ENCODE measurements around the gene HDHD5. TPM values are rescaled to one million over a fixed set of nuclear protein-coding genes. Genes with fewer than 3 reads are reported as not detected.

The HDHD5 gene
- total RNA-seq, 6 experiments from 2014 or later = 15.3 to 23.5 (median 16.8) TPM

DNA sequence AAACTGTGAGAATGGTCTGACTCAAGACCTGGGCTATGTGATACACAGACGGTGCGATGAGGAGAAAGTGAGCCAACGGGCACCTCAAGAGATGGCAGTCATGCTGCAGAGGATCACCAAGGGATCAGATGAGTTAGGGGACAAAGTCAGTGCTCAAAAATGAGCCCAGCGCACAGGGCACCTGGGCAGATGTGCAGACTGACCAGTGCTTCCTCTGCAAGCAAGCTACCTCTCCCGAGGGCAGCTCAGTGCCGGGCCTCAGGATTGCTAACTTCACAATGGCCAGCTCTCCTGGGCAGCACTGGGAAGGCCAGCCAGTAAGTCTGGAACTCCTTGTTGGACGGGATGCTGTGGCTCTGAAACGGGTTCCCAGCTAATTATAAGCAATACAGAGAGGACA, 15.3 kb downstream of the HDHD5 start:
- Mint-ChIP-seq H3K27ac (no peak overlapping the region), H3K27me3 (ENCODE audit: insufficient read depth) (no peaks in the 10 kb centered on the region), H3K4me1 (ENCODE audit: low read depth) (no peaks in the 10 kb centered on the region), H3K9me3 (no peaks in the 10 kb centered on the region), H3K4me3 (no peak overlapping the region), H3K36me3 (ENCODE audit: low read depth) (peaks cover 11% of the 10 kb centered on the region)
- DNase-seq = no peak
- TF ChIP-seq, protein P1, sequence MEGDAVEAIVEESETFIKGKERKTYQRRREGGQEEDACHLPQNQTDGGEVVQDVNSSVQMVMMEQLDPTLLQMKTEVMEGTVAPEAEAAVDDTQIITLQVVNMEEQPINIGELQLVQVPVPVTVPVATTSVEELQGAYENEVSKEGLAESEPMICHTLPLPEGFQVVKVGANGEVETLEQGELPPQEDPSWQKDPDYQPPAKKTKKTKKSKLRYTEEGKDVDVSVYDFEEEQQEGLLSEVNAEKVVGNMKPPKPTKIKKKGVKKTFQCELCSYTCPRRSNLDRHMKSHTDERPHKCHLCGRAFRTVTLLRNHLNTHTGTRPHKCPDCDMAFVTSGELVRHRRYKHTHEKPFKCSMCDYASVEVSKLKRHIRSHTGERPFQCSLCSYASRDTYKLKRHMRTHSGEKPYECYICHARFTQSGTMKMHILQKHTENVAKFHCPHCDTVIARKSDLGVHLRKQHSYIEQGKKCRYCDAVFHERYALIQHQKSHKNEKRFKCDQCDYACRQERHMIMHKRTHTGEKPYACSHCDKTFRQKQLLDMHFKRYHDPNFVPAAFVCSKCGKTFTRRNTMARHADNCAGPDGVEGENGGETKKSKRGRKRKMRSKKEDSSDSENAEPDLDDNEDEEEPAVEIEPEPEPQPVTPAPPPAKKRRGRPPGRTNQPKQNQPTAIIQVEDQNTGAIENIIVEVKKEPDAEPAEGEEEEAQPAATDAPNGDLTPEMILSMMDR (IDR thresholded peaks at IDR 0.05) = no peak

DNA sequence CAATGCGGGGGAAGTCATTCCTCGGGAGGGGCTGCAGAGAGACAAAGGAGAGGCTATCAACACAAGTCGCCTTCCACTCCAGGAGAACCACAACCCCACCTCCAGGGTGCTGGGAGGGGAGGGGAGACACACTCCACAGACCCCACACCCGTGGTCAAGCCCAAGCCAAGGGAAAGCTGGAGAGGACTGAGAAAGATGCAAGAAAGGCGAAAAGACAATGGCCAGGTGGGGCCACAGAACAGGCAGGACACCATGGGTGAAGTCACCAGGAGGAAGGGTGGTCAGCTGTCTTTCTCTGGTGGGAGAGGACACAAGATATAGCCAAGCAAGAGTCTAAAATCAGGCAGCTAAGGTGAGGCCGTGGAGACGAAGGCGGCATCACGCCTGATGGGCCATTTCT, 16.0 kb downstream of the HDHD5 start:
- no peak overlapping the region for H3K27ac Mint-ChIP-seq
- TF ChIP-seq, protein P1 (IDR thresholded peaks at IDR 0.05) = no peak
- H3K4me1 Mint-ChIP-seq (ENCODE audit: low read depth) = no peaks in the 10 kb centered on the region
- H3K36me3 Mint-ChIP-seq (ENCODE audit: low read depth) = peaks cover 15% of the 10 kb centered on the region
- no peaks in the 10 kb centered on the region for H3K9me3 Mint-ChIP-seq
- H3K4me3 Mint-ChIP-seq = no peak overlapping the region
- DNase-seq = no peak
- no peaks in the 10 kb centered on the region for H3K27me3 Mint-ChIP-seq (ENCODE audit: insufficient read depth)

DNA sequence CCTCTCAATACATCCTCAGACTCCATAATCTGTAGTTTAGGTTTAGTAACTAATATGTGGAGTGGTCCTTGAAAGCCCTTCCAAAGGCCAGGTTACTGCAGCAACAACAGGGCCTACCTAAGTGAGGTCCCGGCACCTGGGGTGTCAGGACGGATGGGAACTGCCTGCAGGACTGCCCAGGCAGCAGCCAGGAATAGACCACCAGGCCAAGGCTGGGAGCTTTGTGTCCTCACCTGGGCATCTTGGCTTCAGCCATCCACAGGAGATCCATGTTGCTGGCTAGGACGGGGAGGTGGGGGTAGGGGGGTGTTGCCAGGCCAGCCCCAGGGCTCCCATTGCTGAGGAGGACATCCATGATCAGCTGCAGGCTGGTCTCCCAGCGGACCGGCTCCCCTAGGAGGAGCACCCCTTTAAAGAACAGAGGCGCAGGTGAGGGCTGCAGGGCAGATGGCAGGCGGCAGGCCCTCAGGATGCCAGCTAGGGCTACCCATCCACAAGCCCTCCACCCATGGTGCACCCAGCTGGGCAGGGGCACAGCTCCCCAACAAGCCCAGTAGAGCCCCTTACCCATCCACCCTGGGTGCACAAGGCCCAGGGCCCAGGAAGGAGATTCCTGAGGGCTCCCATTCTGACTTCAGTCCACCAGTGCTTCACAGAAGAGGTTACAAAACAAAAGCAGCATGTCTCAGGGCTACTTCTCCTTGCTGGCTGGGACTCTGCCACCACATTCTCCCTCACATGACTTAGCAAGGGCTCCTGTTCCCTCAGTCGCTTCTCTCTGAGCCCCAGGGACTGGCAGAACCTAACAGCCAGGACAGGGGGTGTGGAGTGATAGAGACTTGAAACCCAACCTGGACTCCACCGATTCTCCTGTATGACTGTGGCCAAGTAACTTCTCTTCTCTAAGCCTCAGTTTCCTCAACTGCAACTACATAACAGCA, 18.0 kb downstream of the HDHD5 start:
- no peak for DNase-seq
- Mint-ChIP-seq H3K27me3 (ENCODE audit: insufficient read depth) (no peaks in the 10 kb centered on the region), H3K36me3 (ENCODE audit: low read depth) (peaks cover 8% of the 10 kb centered on the region), H3K9me3 (no peaks in the 10 kb centered on the region), H3K4me3 (no peak overlapping the region), H3K4me1 (ENCODE audit: low read depth) (no peaks in the 10 kb centered on the region), H3K27ac (no peak overlapping the region)
- TF ChIP-seq, protein P1 (IDR thresholded peaks at IDR 0.05) = no peak

DNA sequence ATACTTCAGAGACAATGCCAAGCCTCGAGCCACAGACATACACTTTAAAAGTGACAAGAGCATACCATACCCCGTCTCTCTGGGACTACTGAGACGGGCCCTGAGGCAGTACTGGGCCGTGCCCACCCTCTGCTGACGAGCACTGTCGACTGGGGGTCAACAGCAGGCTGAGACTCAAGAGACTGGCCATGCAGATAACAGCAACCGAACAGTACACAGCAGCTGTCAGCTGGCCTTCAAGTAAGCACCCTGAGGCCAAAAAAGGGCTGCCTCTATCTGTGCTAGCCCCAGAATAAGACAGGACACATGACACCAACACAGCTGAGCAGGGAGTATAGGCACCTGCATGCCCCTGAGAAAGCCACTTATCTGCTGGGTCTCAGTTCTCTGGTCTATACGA, 19.1 kb downstream of the HDHD5 start:
- peaks cover 8% of the 10 kb centered on the region for H3K36me3 Mint-ChIP-seq (ENCODE audit: low read depth)
- TF ChIP-seq, protein P1 (IDR thresholded peaks at IDR 0.05) = no peak
- H3K27ac Mint-ChIP-seq = no peak overlapping the region
- no peaks in the 10 kb centered on the region for H3K9me3 Mint-ChIP-seq
- no peaks in the 10 kb centered on the region; the same call in 1 of the 2 replicates for H3K4me1 Mint-ChIP-seq (ENCODE audit: low read depth)
- H3K27me3 Mint-ChIP-seq (ENCODE audit: insufficient read depth) = no peaks in the 10 kb centered on the region
- no peak for DNase-seq
- no peak overlapping the region for H3K4me3 Mint-ChIP-seq

DNA sequence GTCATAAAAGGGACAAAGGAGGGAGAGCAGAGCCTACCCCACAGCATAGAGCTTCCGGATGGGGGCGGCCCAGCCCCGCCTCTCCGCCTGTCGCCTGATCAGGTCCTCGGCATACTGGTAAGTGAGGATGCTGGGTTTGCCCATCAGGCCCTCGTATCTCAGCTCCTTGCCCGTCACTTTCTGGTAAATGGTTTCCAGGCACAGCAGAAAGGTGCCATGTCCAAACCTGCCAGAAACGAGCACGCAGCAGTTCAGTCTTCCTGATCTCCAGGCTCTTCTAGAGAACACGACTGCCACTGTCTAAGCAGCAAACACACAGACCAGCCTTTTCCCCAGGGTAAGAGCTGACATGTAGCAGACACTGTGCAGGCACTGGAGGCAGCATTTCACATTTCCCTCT, 20.6 kb downstream of the HDHD5 start:
- TF ChIP-seq, protein P1 (IDR thresholded peaks at IDR 0.05) = no peak
- no peak for DNase-seq
- Mint-ChIP-seq H3K27me3 (ENCODE audit: insufficient read depth) (no peaks in the 10 kb centered on the region), H3K27ac (no peak overlapping the region), H3K36me3 (ENCODE audit: low read depth) (peaks cover 8% of the 10 kb centered on the region), H3K9me3 (no peaks in the 10 kb centered on the region), H3K4me3 (no peak overlapping the region), H3K4me1 (ENCODE audit: low read depth) (no peaks in the 10 kb centered on the region; the same call in 1 of the 2 replicates)

All from HFFc6 (cell line).